GM12873 (cell line): ENCODE results near the gene TAL2.
A peak's percentile ranks its signal among the peaks of the same experiment; 100 is the strongest.

ENCODE experiments used
- TF ChIP-seq, protein P1 (sequence below): IDR thresholded peaks from 2 replicates; pipeline ENCODE4 v1.5.1; 2012; ENCODE audit warnings: low read depth, mild to moderate bottlenecking, moderate library complexity, low read length, control low read depth; ENCODE audit not compliant: insufficient read depth; ENCODE audit errors: missing control alignments

TAL2 gene

DNA sequence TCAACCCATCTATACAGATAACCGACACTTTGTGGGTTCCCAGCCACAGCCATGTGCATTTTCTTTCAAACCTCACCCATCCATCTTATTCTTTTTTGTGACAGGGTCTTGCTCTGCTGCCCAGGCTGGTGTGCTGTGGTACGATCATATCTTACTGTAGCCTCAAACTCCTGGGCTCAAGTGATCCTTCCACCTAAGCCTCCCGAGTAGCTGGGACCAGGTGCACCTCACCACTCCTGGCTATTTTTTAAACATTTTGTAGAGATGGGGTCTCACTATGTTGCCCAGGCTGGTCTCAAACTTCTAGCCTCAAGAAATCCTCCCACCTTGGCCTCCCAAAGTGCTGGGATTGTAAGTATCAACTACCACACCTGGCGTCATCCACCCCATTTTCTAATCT, 24.7 kb downstream of the TAL2 start:
- TF ChIP-seq, protein P1, sequence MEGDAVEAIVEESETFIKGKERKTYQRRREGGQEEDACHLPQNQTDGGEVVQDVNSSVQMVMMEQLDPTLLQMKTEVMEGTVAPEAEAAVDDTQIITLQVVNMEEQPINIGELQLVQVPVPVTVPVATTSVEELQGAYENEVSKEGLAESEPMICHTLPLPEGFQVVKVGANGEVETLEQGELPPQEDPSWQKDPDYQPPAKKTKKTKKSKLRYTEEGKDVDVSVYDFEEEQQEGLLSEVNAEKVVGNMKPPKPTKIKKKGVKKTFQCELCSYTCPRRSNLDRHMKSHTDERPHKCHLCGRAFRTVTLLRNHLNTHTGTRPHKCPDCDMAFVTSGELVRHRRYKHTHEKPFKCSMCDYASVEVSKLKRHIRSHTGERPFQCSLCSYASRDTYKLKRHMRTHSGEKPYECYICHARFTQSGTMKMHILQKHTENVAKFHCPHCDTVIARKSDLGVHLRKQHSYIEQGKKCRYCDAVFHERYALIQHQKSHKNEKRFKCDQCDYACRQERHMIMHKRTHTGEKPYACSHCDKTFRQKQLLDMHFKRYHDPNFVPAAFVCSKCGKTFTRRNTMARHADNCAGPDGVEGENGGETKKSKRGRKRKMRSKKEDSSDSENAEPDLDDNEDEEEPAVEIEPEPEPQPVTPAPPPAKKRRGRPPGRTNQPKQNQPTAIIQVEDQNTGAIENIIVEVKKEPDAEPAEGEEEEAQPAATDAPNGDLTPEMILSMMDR = no peak

DNA sequence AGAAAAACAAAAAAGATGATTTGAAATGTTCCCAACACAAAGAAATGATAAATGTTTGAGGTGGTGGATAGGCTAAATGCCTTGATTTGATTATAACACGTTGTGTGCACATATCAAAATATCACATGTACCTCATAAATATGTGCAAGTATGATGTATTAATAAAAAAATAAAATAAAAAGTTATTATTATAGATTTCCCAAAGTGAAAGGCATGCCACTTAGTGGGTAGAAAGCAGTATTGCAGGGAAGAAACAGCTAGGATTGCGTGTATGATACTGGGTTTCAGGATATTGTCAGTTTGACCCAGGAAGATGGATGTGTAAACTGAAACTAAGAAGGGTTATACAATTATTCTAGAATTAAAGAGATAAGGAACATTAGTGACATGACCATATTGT, 28.5 kb downstream of the TAL2 start:
- TF ChIP-seq, protein P1 = peak; percentile 25

DNA sequence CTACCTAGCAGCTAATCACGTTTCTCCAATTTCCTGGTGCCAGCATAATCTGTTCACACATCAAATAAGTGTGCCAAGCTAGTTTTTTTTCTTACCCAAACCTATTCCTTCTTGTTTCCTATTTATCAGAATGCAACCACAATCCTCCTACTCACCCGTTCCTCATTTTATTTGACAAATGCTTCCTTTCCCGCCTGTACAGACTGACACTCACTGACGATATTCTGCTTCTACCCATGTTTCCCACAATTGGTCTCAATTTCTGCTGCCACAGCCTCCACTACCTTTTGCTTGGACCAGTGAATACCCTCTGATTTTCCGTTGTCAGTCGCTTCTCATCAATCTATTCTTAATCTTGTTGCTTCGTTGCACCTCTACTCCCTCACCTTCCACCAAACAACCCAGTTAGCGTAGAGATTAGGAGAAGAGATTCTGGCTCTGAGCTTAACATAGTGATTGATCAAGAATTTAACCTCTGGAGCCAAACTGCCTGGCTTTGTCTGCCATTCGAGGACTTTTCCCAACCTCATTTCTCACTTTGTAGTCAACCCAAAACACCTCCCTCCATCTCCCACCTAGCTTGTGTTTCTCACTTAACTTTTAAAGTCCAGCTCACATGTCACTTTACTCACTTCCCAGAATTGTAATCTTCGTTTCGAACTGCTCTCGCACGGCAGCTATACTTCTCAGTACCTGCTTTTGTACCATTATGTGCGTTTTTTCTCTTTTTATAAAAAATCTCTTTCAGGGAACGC, 31.4 kb downstream of the TAL2 start:
- TF ChIP-seq, protein P1 = no peak

DNA sequence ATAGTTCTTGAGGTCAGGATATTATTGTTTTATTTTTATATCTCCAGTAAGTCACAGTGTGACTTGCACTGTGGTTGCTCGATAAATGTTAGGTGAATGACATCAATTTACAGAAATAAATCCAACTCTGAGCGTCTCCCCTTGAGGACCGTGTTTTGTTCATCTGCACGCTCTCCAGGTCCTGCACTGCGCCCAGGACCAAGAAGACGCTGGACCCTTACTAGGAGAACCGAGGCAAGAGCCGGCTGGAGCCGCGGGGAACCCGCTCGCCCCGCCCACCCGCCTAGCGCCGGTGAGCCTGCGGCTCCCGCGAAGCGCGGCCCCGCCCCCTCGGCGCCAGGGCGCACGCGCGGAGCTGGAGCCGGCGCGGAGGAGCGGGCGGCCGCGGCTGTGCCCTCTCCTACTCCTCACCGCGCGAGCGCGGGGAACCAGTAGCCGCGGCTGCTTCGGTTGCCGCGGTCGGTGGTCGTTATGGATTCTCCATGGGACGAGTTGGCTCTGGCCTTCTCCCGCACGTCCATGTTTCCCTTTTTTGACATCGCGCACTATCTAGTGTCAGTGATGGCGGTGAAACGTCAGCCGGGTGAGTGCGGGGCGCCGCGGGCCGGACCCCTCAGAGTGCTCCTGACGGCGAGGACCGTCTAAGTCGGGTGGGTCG, 32.1 kb downstream of the TAL2 start, which contains the start of gene TMEM38B:
Gene TMEM38B, plus strand, starts transcription at position 352 of the 658 bp plus-strand sequence. Its CDS starts 120 bp downstream, at position 472.
- TF ChIP-seq, protein P1 = no peak

DNA sequence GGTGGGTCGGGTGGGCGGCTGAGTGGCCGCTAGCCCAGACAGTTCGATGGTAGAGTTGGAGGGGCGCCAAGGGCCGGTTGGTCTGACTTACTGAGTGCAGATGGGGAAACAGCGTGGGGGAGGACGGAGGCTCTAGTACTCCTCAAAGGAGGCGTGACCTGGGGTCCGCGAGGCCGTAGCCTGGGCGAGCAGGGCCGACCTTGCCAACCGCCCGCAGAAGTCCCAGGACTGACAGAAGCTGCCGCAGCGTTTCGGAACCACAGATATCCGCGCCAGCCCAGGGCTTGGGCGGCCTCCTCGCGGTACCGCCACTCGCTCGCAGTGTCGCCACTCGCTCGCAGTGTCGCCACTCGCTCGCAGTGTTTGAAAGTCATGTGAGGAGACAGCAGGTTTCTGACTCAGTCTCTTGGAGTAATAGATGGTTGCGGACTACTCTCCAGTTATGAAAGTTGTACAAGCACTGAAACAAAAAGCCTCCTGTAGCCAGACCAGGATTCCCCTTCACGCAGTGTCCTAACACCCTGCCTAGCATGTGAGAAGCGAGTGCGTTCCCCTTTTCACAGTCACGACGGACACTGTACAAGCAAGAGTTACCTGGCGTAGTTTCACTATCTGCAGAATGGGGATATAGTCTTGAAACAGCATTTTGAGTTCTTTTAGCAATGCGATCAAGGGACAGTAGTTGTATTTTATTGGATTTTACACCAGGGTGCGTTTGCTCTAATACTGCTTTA, 32.8 kb downstream of the TAL2 start:
- TF ChIP-seq, protein P1 = no peak

DNA sequence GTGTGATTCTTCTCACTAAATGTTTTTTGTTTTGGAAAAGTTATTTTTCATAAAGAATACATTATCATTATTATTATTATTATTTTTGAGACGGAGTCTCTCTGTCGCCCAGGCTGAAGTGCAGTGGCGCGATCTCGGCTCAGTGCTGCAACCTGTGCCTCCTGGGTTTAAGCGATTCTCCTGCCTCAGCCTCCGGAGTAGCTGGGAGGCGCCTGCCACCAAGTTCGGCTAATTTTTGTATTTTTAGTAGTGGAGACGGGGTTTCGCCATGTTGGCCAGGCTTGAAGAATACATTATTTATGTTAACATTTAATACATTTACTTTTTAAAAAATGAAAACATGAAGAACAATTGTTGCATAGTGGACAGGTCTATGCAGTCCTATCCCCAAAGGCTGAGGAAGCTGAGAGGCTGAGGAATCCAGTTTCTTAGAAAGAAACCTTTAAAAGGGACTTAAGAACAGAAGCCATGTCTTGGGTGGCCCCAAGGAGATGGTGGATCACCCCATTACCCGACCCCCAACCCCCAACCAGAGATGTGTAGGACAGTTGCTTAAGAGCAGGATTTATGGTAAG, 34.0 kb downstream of the TAL2 start:
- TF ChIP-seq, protein P1 = no peak

DNA sequence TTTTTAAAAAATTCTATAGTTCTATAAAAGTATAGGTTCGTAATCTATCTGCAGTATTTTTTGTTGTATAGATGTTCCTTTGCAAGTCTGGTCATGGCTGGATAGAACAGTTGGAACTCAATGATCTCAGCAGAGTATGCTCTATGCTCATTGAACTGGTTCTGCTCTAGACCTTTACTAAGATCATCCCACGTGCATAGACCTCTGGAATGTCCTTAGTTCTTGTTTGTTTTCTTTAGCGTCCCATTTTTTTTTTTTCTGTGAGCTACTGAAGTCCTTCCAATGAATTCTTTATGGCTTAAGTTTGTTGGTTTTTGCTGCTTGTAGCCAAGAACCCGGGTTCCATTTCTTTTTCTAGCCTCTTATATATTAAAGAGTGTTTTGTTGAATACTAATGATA, 35.6 kb downstream of the TAL2 start:
- TF ChIP-seq, protein P1 = no peak
